Lower lobe of right lung (tissue), 2 donors: ENCODE data around the gene PRKCZ. TPM values are rescaled to one million over a fixed set of nuclear protein-coding genes. Genes with fewer than 3 reads are reported as not detected.

Experiments
- ATAC-seq, 2 donors: fragments of 200-7000 bp; cut with Tn5 transposase; one replicate each; pipeline ENCODE4 v1.9.1; 2020 to 2022; ENCODE audit warnings: mild to moderate bottlenecking in 2 of 2, moderate library complexity in 2 of 2
- DNase-seq: peaks from one replicate; pipeline ENCODE4 v3.0.0-alpha.2; 2020
- H3K27ac ChIP-seq: fragments of 200-600 bp; one replicate; pipeline ENCODE4 v1.8.0; 2022
- H3K27me3 ChIP-seq: fragments of 200-600 bp; one replicate; pipeline ENCODE4 v1.8.0; 2022; ENCODE audit warnings: low read depth
- H3K36me3 ChIP-seq: fragments of 200-600 bp; one replicate; pipeline ENCODE4 v1.8.0; 2022; ENCODE audit warnings: mild to moderate bottlenecking
- H3K4me1 ChIP-seq: fragments of 200-600 bp; one replicate; pipeline ENCODE4 v1.8.0; 2022
- H3K4me3 ChIP-seq: fragments of 200-600 bp; one replicate; pipeline ENCODE4 v1.8.0; 2022; ENCODE audit warnings: mild to moderate bottlenecking
- H3K9me3 ChIP-seq: fragments of 200-600 bp; one replicate; pipeline ENCODE4 v1.8.0; 2022
- intact Hi-C: fragments of 100-400 bp; cut with DNase I; formaldehyde crosslinking; loops from one replicate; pipeline ENCODE4 v1.11.0; 2022
- total RNA-seq: library from RNA; stranded (reverse); fragmentation: NEBNext Ultra II Directional; extraction: Animal tissue kit (Norgen Biotek cat#: 25700); gene quantifications from one replicate; pipeline ENCODE4 v1.2.1, GENCODE V29; 2021
- TF ChIP-seq, protein P1 (sequence below): fragments of 200-600 bp; IDR thresholded peaks from one replicate; pipeline ENCODE4 v1.8.0; 2022; ENCODE audit warnings: antibody characterized with exemption, mild to moderate bottlenecking
- donor health status: DM: no; HTN: yes; CAD: no; lungs with severe emphysema.

The PRKCZ gene
- total RNA-seq, 1 donor from 2014 or later, result 97.6 TPM

DNA sequence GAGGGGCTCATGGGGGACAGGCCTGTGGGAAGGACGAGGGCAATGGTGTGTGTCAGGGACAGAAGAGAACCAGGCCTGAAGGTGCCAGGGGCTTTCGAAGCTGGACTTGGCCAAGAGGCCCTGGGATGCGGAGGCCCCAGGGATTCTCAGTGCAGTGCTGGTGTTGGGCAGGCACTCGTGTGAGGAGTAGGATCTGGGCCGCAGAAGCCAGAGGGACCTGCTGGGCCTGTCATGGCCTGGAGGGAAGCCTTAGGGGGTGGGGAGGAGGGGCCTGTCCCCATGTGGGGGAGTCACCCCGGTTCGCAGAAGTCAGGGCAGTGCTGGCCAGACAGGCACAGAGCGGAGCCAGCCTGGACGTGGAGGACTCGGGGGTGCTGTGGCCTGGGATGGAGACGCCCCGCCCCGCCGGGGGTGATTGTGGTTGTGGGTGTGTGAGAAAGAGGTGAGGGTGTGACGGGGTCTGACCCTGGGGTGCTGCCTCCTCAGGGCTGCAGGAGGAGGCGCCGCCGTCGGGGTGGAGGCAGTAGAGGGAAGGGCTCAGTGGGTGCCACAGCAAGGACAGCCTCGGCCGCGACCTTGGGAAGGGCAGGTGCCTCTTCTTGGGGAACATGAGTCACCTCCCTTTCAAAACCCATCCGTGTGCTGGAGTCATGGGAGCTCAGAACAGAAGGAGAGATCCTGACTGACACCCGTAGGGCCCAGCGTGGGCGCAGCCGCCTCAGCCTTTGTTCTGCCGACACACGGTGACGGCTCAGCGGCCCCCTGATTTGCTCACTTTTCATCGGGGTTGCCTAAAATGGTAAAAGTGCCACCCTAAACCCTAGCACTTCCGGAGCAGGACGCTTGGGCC, 110.5 kb downstream of the PRKCZ start:
- no peaks in the 10 kb centered on the region for H3K4me1 ChIP-seq
- TF ChIP-seq, protein P1, sequence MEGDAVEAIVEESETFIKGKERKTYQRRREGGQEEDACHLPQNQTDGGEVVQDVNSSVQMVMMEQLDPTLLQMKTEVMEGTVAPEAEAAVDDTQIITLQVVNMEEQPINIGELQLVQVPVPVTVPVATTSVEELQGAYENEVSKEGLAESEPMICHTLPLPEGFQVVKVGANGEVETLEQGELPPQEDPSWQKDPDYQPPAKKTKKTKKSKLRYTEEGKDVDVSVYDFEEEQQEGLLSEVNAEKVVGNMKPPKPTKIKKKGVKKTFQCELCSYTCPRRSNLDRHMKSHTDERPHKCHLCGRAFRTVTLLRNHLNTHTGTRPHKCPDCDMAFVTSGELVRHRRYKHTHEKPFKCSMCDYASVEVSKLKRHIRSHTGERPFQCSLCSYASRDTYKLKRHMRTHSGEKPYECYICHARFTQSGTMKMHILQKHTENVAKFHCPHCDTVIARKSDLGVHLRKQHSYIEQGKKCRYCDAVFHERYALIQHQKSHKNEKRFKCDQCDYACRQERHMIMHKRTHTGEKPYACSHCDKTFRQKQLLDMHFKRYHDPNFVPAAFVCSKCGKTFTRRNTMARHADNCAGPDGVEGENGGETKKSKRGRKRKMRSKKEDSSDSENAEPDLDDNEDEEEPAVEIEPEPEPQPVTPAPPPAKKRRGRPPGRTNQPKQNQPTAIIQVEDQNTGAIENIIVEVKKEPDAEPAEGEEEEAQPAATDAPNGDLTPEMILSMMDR, result no peak
- DNase-seq (no peak), ATAC-seq (peak; percentile 4 to 18)
- H3K27ac ChIP-seq, result no peak overlapping the region
- H3K9me3 ChIP-seq, result no peaks in the 10 kb centered on the region
- H3K4me3 ChIP-seq, result no peak overlapping the region
- H3K36me3 ChIP-seq, result peaks cover 42% of the 10 kb centered on the region
- intact Hi-C loops, result no loop called here
- H3K27me3 ChIP-seq, result no peaks in the 10 kb centered on the region

DNA sequence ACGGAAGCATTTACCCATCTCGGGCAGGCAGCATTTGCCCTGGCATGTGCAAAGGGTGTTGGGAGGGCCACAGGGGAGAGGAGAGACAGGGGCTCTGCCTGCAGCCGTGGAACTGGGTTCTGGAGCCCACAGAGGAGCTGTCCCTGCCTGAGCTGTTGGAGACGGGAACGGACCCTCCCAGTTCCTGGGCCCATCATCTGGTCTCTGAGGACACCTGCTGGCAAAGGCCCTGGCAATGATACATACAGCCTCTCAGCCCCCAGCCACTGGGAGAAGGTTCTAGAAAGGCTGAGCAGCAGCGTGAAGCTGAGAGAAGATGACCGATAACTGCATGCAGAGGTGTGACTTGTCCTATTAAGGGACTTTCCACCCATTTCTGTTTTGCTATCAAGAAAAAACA, 113.0 kb downstream of the PRKCZ start:
- no peaks in the 10 kb centered on the region for H3K4me1 ChIP-seq
- peaks cover 22% of the 10 kb centered on the region for H3K36me3 ChIP-seq
- no peak overlapping the region for H3K27ac ChIP-seq
- DNase-seq (no peak), ATAC-seq (no peak)
- H3K9me3 ChIP-seq, result no peaks in the 10 kb centered on the region
- no peak overlapping the region for H3K4me3 ChIP-seq
- no peaks in the 10 kb centered on the region for H3K27me3 ChIP-seq
- intact Hi-C loops, result no loop called here
- TF ChIP-seq, protein P1, result no peak

DNA sequence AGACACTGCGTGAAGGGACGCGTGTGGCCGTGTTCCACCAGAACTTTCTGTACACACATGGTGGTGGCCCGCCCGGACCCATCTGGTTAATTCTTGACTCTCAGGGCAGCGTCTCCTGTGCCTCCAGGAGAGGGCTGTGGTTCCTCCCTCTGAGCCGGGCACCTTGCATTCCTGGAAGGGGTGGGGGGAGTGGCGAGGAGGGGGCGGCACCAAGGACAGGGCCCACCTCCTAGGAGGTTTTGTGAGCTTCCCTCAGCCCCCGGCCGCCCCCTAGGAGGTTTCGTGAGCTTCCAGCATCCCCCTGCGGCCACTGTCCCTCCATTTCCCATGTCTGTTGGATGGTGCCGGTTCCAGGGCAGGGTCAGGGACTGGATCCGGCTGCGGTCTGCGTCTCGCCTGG, 115.4 kb downstream of the PRKCZ start:
- no peak for ATAC-seq
- H3K9me3 ChIP-seq, result no peaks in the 10 kb centered on the region
- TF ChIP-seq, protein P1, result no peak
- H3K27me3 ChIP-seq, result no peaks in the 10 kb centered on the region
- no peaks in the 10 kb centered on the region for H3K4me1 ChIP-seq
- no peak overlapping the region for H3K4me3 ChIP-seq
- no peak overlapping the region for H3K27ac ChIP-seq
- peaks cover 11% of the 10 kb centered on the region for H3K36me3 ChIP-seq
- no peak for DNase-seq
- intact Hi-C loops, result no loop called here

DNA sequence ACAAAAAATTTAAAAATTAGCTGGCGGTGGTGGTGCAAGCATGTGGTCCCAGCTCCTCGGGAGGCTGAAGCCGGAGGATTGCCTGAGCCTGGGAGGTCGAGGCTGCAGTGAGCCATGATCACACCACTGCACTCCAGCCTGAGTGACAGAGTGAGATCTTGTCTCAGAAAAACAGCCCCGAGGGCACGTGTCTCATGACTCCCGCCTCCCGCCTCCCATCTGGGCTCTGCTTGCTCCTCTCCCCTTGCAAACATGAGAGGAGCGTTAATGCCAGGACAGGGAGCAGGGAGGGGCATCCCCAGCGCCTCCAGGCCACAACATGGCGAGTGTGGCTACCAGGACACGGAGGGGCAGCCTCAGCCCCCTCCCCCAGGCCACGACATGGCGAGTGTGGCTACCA, 116.0 kb downstream of the PRKCZ start:
- H3K9me3 ChIP-seq, result no peaks in the 10 kb centered on the region
- no peak overlapping the region for H3K4me3 ChIP-seq
- TF ChIP-seq, protein P1, result no peak
- H3K4me1 ChIP-seq, result no peaks in the 10 kb centered on the region
- DNase-seq (no peak), ATAC-seq (no peak)
- no peaks in the 10 kb centered on the region for H3K27me3 ChIP-seq
- intact Hi-C loops, result no loop called here
- H3K27ac ChIP-seq, result no peak overlapping the region
- H3K36me3 ChIP-seq, result peaks cover 12% of the 10 kb centered on the region

DNA sequence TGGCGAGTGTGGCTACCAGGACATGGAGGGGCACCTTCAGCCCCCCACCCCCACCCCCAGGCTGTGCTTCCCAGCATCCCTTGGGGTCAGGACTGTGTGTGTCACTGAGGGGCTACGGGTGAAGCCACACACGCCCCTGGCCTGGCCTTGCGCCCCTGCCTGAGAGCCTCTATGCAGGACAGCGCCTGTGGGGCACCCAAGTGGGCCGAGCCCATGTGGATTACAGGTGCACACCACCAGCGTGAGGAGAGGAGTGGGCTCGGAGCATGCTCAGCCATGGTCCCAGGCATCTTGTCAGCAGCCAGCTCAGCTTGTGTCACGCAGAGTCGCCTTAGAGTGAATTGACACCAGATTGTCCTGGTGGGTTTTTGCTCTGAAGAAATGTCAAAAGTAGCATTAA, 116.5 kb downstream of the PRKCZ start:
- ATAC-seq, result peak in 1 of 2 donors; percentile 23
- intact Hi-C loops, result no loop called here
- Histone ChIP-seq H3K27ac (no peak overlapping the region), H3K9me3 (no peaks in the 10 kb centered on the region), H3K36me3 (peaks cover 16% of the 10 kb centered on the region), H3K4me1 (no peaks in the 10 kb centered on the region), H3K4me3 (no peak overlapping the region), H3K27me3 (no peaks in the 10 kb centered on the region)
- TF ChIP-seq, protein P1, result no peak
- no peak for DNase-seq
